Panc1 (cell line): ENCODE data around the gene AADACL3. TPM values are rescaled to one million over a fixed set of nuclear protein-coding genes. Genes with fewer than 3 reads are reported as not detected.

Experiments used
- ATAC-seq: fragments of 200-7000 bp; cut with Tn5 transposase; 2 replicates; pipeline ENCODE4 v1.9.1; 2020; ENCODE audit warnings: mild to moderate bottlenecking, moderate library complexity
- BruUV-seq: library from RNA; stranded (reverse); fragments of 400-500 nt; replicated peaks from 2 replicates; lab custom pipeline; 2021; lab: Mats Ljungman, UMichigan
- CTCF ChIA-PET: fragments of 300-600 bp; sonication (Branson Sonifier 250); formaldehyde crosslinking; loops from one replicate; lab custom pipeline; 2022; ENCODE audit warnings: antibody characterized with exemption; lab: Charles Lee
- POLR2A ChIA-PET: fragments of 300-600 bp; sonication (Branson Sonifier 250); formaldehyde crosslinking; loops from one replicate; lab custom pipeline; 2022; ENCODE audit warnings: antibody characterized with exemption; lab: Charles Lee
- DNase-seq: peaks from one replicate; pipeline ENCODE4 v3.0.0-alpha.2; 2010; ENCODE audit warnings: low read depth, low spot score
- H3K27ac ChIP-seq: 2 replicates; pipeline ENCODE4 v1.5.1; 2011; ENCODE audit warnings: mild to moderate bottlenecking, low read length, inconsistent platforms
- H3K27me3 ChIP-seq: fragments of 200-500 bp; sonication (Bioruptor generic); 2 replicates; pipeline ENCODE4 v1.6.0; 2014; ENCODE audit warnings: low read length, inconsistent platforms; ENCODE audit not compliant: control insufficient read depth, insufficient read depth
- H3K36me3 ChIP-seq: fragments of 200-500 bp; sonication (Bioruptor generic); 2 replicates; pipeline ENCODE4 v1.5.1; 2014; ENCODE audit warnings: inconsistent platforms, mild to moderate bottlenecking, low read length, moderate library complexity; ENCODE audit not compliant: control insufficient read depth, insufficient read depth
- H3K4me1 ChIP-seq: 2 replicates; pipeline ENCODE4 v1.5.1; 2011; ENCODE audit warnings: inconsistent platforms, mild to moderate bottlenecking, low read length, moderate library complexity; ENCODE audit not compliant: control insufficient read depth, insufficient read depth
- H3K4me3 ChIP-seq, 2 experiments: 2 replicates each; pipeline ENCODE4 v1.5.1; 2011 to 2012; ENCODE audit warnings: low read depth in 2 of 2, low read length in 2 of 2, mild to moderate bottlenecking in 2 of 2, inconsistent platforms in 1 of 2, moderate library complexity in 1 of 2
- H3K9me3 ChIP-seq: fragments of 200-500 bp; sonication (Bioruptor generic); 2 replicates; pipeline ENCODE4 v1.5.1; 2014; ENCODE audit warnings: low read depth, mild to moderate bottlenecking, inconsistent platforms, low read length, moderate library complexity; ENCODE audit not compliant: control insufficient read depth, insufficient read depth
- POLR2AphosphoS5 ChIP-seq: IDR thresholded peaks from 2 replicates; pipeline ENCODE4 v1.6.1; 2012; ENCODE audit warnings: mild to moderate bottlenecking, low read depth, low read length, moderate library complexity
- SIN3A ChIP-seq: IDR thresholded peaks from 2 replicates; pipeline ENCODE4 v1.6.1; 2012; ENCODE audit warnings: low read depth, mild to moderate bottlenecking, low read length, moderate library complexity, borderline replicate concordance; ENCODE audit not compliant: insufficient read depth
- TCF7L2 ChIP-seq: IDR thresholded peaks from 2 replicates; pipeline ENCODE4 v1.6.1; 2011; ENCODE audit warnings: mild to moderate bottlenecking, low read depth, low read length, inconsistent platforms
- in situ Hi-C: cut with HindIII; loops from 2 replicates; pipeline ENCODE4 v1.10.0; 2016; ENCODE audit warnings: low sequenced_read_pairs, low pct_unique_long_range_greater_than_20kb
- intact Hi-C: fragments of 100-400 bp; cut with micrococcal nuclease; formaldehyde crosslinking; loops from one replicate; pipeline ENCODE4 v1.10.0; 2022; ENCODE audit not compliant: unreplicated experiment
- total RNA-seq: library from RNA; stranded (reverse); gene quantifications from one replicate; pipeline ENCODE4 v1.2.1, GENCODE V29; 2021; ENCODE audit not compliant: unreplicated experiment
- TF ChIP-seq, protein P1 (sequence below), 2 experiments: IDR thresholded peaks; 2 replicates each; pipeline ENCODE4 v1.6.1; 2011 to 2012; ENCODE audit warnings: low read depth in 2 of 2, control low read depth in 1 of 2, low read length in 1 of 2, mild to moderate bottlenecking in 1 of 2, moderate library complexity in 1 of 2; ENCODE audit not compliant: insufficient read depth in 1 of 2
- TF ChIP-seq, protein P2 (sequence below): fragments of 450-650 bp; IDR thresholded peaks from 2 replicates; pipeline ENCODE4 v1.5.1; 2017; ENCODE audit warnings: mild to moderate bottlenecking

The AADACL3 gene
- total RNA-seq, 1 experiment from 2014 or later, result not detected

DNA sequence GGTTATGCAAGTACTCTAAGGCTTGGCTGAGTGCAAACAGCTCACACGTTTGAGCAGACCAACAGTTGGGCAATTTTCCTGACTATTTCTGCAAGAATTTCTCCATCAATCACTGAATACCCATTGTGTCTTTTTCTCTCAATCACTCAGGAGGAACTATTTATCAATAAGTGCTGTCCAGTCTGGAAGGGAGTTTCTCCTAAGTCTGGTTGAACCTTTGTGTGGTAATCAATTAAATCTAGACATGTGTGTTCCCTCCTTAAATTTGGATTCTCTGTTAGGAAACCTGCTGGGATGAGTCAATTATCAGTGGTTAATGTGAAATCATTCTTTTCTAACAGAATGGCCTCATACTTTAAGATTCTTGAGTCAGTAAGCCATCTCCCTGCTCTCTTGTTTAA, 6.8 kb upstream of the AADACL3 start:
- Histone ChIP-seq H3K9me3 (no peaks in the 10 kb centered on the region), H3K27ac (no peak overlapping the region), H3K4me3 (no peak overlapping the region), H3K36me3 (no peaks in the 10 kb centered on the region), H3K4me1 (no peaks in the 10 kb centered on the region), H3K27me3 (peaks cover 2% of the 10 kb centered on the region; the same call in 1 of the 2 replicates)
- TF ChIP-seq, protein P1, sequence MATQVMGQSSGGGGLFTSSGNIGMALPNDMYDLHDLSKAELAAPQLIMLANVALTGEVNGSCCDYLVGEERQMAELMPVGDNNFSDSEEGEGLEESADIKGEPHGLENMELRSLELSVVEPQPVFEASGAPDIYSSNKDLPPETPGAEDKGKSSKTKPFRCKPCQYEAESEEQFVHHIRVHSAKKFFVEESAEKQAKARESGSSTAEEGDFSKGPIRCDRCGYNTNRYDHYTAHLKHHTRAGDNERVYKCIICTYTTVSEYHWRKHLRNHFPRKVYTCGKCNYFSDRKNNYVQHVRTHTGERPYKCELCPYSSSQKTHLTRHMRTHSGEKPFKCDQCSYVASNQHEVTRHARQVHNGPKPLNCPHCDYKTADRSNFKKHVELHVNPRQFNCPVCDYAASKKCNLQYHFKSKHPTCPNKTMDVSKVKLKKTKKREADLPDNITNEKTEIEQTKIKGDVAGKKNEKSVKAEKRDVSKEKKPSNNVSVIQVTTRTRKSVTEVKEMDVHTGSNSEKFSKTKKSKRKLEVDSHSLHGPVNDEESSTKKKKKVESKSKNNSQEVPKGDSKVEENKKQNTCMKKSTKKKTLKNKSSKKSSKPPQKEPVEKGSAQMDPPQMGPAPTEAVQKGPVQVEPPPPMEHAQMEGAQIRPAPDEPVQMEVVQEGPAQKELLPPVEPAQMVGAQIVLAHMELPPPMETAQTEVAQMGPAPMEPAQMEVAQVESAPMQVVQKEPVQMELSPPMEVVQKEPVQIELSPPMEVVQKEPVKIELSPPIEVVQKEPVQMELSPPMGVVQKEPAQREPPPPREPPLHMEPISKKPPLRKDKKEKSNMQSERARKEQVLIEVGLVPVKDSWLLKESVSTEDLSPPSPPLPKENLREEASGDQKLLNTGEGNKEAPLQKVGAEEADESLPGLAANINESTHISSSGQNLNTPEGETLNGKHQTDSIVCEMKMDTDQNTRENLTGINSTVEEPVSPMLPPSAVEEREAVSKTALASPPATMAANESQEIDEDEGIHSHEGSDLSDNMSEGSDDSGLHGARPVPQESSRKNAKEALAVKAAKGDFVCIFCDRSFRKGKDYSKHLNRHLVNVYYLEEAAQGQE (IDR thresholded peaks at IDR 0.05; ENCODE audit: insufficient read depth in 1 of 2, low read depth in 2 of 2, low read length in 1 of 2), result no peak
- no TSS peak for BruUV-seq
- DNase-seq (no peak), ATAC-seq (no peak)
- intact Hi-C loops, result no loop called here
- CTCF ChIA-PET, result no interaction called here
- POLR2A ChIA-PET, result no interaction called here
- in situ Hi-C loops, result no loop called here

DNA sequence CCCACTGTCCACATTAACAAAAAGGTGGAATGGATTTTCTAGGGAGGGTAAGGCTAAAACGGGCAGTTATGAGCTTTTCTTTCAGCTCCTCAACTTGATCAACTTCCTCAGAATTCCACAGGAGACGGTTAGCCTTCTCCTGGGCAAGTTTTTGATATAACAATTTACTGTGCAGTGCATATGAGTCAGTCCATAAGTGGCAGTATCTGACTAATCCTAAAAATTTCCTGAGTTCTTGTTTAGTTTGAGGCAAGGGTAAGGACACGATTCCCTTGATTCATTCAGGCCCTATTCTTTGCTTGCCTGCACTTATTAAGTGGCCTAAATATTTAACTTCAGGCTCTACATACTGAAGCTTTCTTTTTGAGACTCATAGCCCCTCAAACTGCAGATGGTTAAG, 6.2 kb upstream of the AADACL3 start:
- intact Hi-C loops (no loop called here), in situ Hi-C loops (no loop called here)
- BruUV-seq, result no TSS peak
- H3K4me1 ChIP-seq, result no peaks in the 10 kb centered on the region
- H3K27me3 ChIP-seq, result peaks cover 2% of the 10 kb centered on the region; the same call in 1 of the 2 replicates
- no peak overlapping the region for H3K4me3 ChIP-seq
- ATAC-seq (no peak), DNase-seq (no peak)
- ChIA-PET POLR2A (no interaction called here), CTCF (no interaction called here)
- H3K36me3 ChIP-seq, result no peaks in the 10 kb centered on the region
- TF ChIP-seq POLR2AphosphoS5 (no peak), SIN3A (no peak), TCF7L2 (no peak)
- TF ChIP-seq, protein P2, sequence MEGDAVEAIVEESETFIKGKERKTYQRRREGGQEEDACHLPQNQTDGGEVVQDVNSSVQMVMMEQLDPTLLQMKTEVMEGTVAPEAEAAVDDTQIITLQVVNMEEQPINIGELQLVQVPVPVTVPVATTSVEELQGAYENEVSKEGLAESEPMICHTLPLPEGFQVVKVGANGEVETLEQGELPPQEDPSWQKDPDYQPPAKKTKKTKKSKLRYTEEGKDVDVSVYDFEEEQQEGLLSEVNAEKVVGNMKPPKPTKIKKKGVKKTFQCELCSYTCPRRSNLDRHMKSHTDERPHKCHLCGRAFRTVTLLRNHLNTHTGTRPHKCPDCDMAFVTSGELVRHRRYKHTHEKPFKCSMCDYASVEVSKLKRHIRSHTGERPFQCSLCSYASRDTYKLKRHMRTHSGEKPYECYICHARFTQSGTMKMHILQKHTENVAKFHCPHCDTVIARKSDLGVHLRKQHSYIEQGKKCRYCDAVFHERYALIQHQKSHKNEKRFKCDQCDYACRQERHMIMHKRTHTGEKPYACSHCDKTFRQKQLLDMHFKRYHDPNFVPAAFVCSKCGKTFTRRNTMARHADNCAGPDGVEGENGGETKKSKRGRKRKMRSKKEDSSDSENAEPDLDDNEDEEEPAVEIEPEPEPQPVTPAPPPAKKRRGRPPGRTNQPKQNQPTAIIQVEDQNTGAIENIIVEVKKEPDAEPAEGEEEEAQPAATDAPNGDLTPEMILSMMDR, result no peak
- TF ChIP-seq, protein P1 (IDR thresholded peaks at IDR 0.05; ENCODE audit: insufficient read depth in 1 of 2, low read depth in 2 of 2, low read length in 1 of 2), result no peak
- H3K9me3 ChIP-seq, result no peaks in the 10 kb centered on the region
- no peak overlapping the region for H3K27ac ChIP-seq
